K562 (cell line): Measurements from ENCODE around the gene CRABP2. TPM values are rescaled to one million over a fixed set of nuclear protein-coding genes. Genes with fewer than 3 reads are reported as not detected.

Experiments
- BMI1 ChIP-seq: fragments of 150-350 bp; IDR thresholded peaks from 2 replicates; pipeline ENCODE4 v1.6.1; 2014; ENCODE audit warnings: low read length
- CREBBP ChIP-seq: IDR thresholded peaks from one replicate; pipeline ENCODE4 v1.6.1; 2012; ENCODE audit warnings: low read depth, mild to moderate bottlenecking, control low read depth, inconsistent platforms, low read length
- FUS ChIP-seq: fragments of 200-400 bp; formaldehyde crosslinking; optimal IDR thresholded peaks from 2 replicates; pipeline ENCODE3; 2017; ENCODE audit warnings: low read depth, low read length
- HCFC1 ChIP-seq: IDR thresholded peaks from 2 replicates; pipeline ENCODE4 v1.6.1; 2012; ENCODE audit warnings: low read depth, low read length, improper control_type of control experiment
- HDAC2 ChIP-seq: fragments of 450-650 bp; IDR thresholded peaks from 2 replicates; pipeline ENCODE4 v1.6.1; 2016; ENCODE audit warnings: mild to moderate bottlenecking
- HNRNPLL ChIP-seq: fragments of 200-400 bp; formaldehyde crosslinking; IDR thresholded peaks from 2 replicates; pipeline ENCODE4 v1.6.1; 2017; ENCODE audit warnings: low read length, low read depth, mild to moderate bottlenecking; ENCODE audit not compliant: poor library complexity, severe bottlenecking
- MEF2A ChIP-seq: IDR thresholded peaks from 2 replicates; pipeline ENCODE4 v1.6.1; 2011; ENCODE audit warnings: low read depth, mild to moderate bottlenecking, low read length, moderate library complexity; ENCODE audit not compliant: control insufficient read depth
- NR2C1 ChIP-seq, 2 experiments: fragments of 450-650 bp; IDR thresholded peaks; 2 replicates each; pipeline ENCODE4 v1.6.1; 2017; ENCODE audit warnings: mild to moderate bottlenecking in 2 of 2, antibody characterized with exemption in 1 of 2, inconsistent platforms in 1 of 2, missing compliant biosample characterization in 1 of 2, missing genetic modification characterization in 1 of 2
- OTX1 ChIP-seq: fragments of 450-650 bp; formaldehyde crosslinking; IDR thresholded peaks from 2 replicates; pipeline ENCODE4 v1.4.0; 2022; ENCODE audit warnings: mild to moderate bottlenecking
- PCBP1 ChIP-seq: fragments of 200-400 bp; formaldehyde crosslinking; IDR thresholded peaks from 2 replicates; pipeline ENCODE4 v1.6.1; 2018; ENCODE audit warnings: mild to moderate bottlenecking, low read depth, low read length; ENCODE audit not compliant: poor library complexity, severe bottlenecking
- PHTF2 ChIP-seq: fragments of 250-450 bp; sonication (Bioruptor Pico); IDR thresholded peaks from 2 replicates; pipeline ENCODE4 v1.5.0; 2021; ENCODE audit warnings: mild to moderate bottlenecking
- POLR2AphosphoS5 ChIP-seq: IDR thresholded peaks from 2 replicates; pipeline ENCODE4 v1.6.1; 2011; ENCODE audit warnings: mild to moderate bottlenecking, low read depth, low read length, moderate library complexity; ENCODE audit not compliant: control insufficient read depth, insufficient read depth
- RAD21 ChIP-seq, 2 experiments: fragments of 250-450 bp in 1 of 2; fragments of 450-650 bp in 1 of 2; sonication (Bioruptor Pico) in 1 of 2; formaldehyde crosslinking in 1 of 2; IDR thresholded peaks in 1 of 2; conservative IDR thresholded peaks in 1 of 2; 2 replicates each; pipeline versions ENCODE4 v1.4.0 to v1.8.0; 2020 to 2022; ENCODE audit warnings: mild to moderate bottlenecking in 2 of 2, moderate library complexity in 1 of 2
- RBBP5 ChIP-seq: fragments of 200-600 bp; sonication (generic); IDR thresholded peaks from 2 replicates; pipeline ENCODE4 v1.6.1; 2012; ENCODE audit warnings: borderline replicate concordance, mild to moderate bottlenecking, low read length, control low read depth, inconsistent platforms; ENCODE audit not compliant: insufficient read depth, poor library complexity, severe bottlenecking
- RBM22 ChIP-seq: fragments of 200-400 bp; formaldehyde crosslinking; IDR thresholded peaks from 2 replicates; pipeline ENCODE4 v1.6.1; 2018; ENCODE audit warnings: low read length, low read depth; ENCODE audit not compliant: poor library complexity, severe bottlenecking
- SRF ChIP-seq, 2 experiments: fragments of 250-450, 450-650 bp in 1 of 2; sonication (Bioruptor Pico) in 1 of 2; sonication (generic) in 1 of 2; formaldehyde crosslinking; IDR thresholded peaks; 2 replicates each; pipeline versions ENCODE4 v1.5.0 to v1.5.1; 2020 to 2022; ENCODE audit warnings: mild to moderate bottlenecking in 1 of 2, missing genetic modification reagents in 1 of 2
- TARDBP ChIP-seq: fragments of 450-650 bp; IDR thresholded peaks from 2 replicates; pipeline ENCODE4 v1.6.1; 2016
- ZBTB8A ChIP-seq: fragments of 450-650 bp; IDR thresholded peaks from 2 replicates; pipeline ENCODE4 v1.6.1; 2018; ENCODE audit warnings: mild to moderate bottlenecking, moderate library complexity; ENCODE audit not compliant: partially characterized antibody
- ZNF133 ChIP-seq: fragments of 250-450 bp; sonication (Bioruptor Pico); IDR thresholded peaks from 2 replicates; pipeline ENCODE4 v1.4.0; 2020; ENCODE audit warnings: mild to moderate bottlenecking
- ZNF507 ChIP-seq: conservative IDR thresholded peaks from 2 replicates; pipeline ENCODE4 v1.6.1; 2017; ENCODE audit warnings: missing genetic modification characterization, missing compliant biosample characterization
- ZNF830 ChIP-seq: fragments of 250-450 bp; sonication (Bioruptor Pico); IDR thresholded peaks from 2 replicates; pipeline ENCODE4 v1.5.0; 2021; ENCODE audit warnings: mild to moderate bottlenecking
- polyA plus RNA-seq, 8 experiments: library from polyadenylated mRNA; depleted of rRNA in 4 of 8; stranded (reverse) in 5 of 8; unstranded in 3 of 8; fragments of >200 nt; fragmentation: Nextera tagmentation in 2 of 8; fragmentation: Illumina TruSeq in 1 of 8; extraction: Ambion mirVana in 2 of 8; extraction: Trizol in 1 of 8; gene quantifications; 2 replicates each; pipeline versions ENCODE4 v1.2.1 to v1.2.3, GENCODE V29; 2011 to 2014; ENCODE audit warnings: inconsistent platforms in 1 of 8, missing spikeins in 1 of 8
- total RNA-seq, 7 experiments: library from RNA; depleted of rRNA in 6 of 7; stranded (reverse); fragments of >200 nt in 6 of 7; fragmentation: Illumina TruSeq in 2 of 7; extraction: Trizol in 2 of 7; gene quantifications; 2 replicates each; pipeline versions ENCODE4 v1.2.1 to v1.2.3, GENCODE V29; 2011 to 2021; ENCODE audit warnings: low replicate concordance in 1 of 7
- TF ChIP-seq, protein P1 (sequence below): fragments of 250-450 bp; sonication (Bioruptor Pico); IDR thresholded peaks from 2 replicates; pipeline ENCODE4 v1.5.0; 2021
- TF ChIP-seq, protein P2 (sequence below): IDR thresholded peaks from 2 replicates; pipeline ENCODE4 v1.6.1; 2016; ENCODE audit warnings: missing genetic modification characterization, missing compliant biosample characterization

Gene CRABP2
- total and polyA plus RNA-seq, 9 of the 15 experiments (the other 6 are each of a cell fraction or from before 2014, with no cell fraction given): 0.30 to 2.5 (median 0.82) TPM

DNA sequence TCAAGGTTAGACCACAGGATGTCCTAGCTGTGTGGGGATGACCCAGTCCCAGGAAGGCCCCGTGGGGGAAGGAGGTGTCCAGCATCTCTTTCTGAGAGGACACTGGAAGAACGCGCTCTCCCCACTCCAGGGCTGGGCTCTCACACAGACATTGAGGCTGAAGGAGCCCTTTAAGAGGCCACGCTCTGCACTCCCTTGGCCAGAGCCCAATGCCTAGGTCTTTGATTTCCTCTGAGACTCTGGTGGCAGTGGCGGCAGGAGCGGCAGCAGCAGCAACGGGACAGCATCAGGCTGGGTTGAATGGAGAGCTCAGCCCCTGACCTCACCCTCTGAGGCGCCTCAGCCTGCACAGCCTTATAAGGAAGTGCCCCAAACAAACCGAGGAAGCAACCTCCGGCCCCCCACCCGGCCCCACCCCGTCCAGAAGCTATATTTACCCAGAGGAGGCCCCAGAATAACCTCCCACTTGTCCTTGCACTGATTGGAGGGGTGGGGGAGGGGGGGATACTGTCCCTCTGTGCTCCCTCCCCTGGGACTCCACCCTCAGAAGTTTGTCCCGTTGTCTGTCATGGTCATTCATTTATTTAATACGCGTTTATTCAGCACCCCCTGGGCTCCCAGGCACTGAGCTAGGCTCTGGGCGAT, 40.5 kb downstream of the CRABP2 start (continued):
- TF ChIP-seq, protein P1, sequence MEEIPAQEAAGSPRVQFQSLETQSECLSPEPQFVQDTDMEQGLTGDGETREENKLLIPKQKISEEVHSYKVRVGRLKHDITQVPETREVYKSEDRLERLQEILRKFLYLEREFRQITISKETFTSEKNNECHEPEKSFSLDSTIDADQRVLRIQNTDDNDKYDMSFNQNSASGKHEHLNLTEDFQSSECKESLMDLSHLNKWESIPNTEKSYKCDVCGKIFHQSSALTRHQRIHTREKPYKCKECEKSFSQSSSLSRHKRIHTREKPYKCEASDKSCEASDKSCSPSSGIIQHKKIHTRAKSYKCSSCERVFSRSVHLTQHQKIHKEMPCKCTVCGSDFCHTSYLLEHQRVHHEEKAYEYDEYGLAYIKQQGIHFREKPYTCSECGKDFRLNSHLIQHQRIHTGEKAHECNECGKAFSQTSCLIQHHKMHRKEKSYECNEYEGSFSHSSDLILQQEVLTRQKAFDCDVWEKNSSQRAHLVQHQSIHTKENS (CRISPR knock-in tag): no peak
- TF ChIP-seq MEF2A: peak; percentile 66
- peak; percentile 29 for TF ChIP-seq RBBP5
- TF ChIP-seq POLR2AphosphoS5: no peak
- TF ChIP-seq, protein P2, sequence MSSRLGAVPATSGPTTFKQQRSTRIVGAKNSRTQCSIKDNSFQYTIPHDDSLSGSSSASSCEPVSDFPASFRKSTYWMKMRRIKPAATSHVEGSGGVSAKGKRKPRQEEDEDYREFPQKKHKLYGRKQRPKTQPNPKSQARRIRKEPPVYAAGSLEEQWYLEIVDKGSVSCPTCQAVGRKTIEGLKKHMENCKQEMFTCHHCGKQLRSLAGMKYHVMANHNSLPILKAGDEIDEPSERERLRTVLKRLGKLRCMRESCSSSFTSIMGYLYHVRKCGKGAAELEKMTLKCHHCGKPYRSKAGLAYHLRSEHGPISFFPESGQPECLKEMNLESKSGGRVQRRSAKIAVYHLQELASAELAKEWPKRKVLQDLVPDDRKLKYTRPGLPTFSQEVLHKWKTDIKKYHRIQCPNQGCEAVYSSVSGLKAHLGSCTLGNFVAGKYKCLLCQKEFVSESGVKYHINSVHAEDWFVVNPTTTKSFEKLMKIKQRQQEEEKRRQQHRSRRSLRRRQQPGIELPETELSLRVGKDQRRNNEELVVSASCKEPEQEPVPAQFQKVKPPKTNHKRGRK (tag): no peak
- TF ChIP-seq ZBTB8A: no peak
- no peak for TF ChIP-seq CREBBP
- TF ChIP-seq TARDBP: 0 out of 2 replicates have a peak, but pooled peaks have one; percentile 64
- no peak for TF ChIP-seq PCBP1
- TF ChIP-seq ZNF507 (tag): no peak
- no peak for TF ChIP-seq BMI1
- no peak for TF ChIP-seq ZNF133 (CRISPR knock-in tag)
- TF ChIP-seq NR2C1 (IDR thresholded peaks at IDR 0.05): no peak
- no peak for TF ChIP-seq NR2C1 (tag; IDR thresholded peaks at IDR 0.05)
- TF ChIP-seq ZNF830 (CRISPR knock-in tag): no peak
- no peak for TF ChIP-seq FUS
- peak; percentile 47; the same call in 1 of the 2 replicates for TF ChIP-seq HDAC2
- TF ChIP-seq HCFC1: no peak
- no peak for TF ChIP-seq RAD21 (CRISPR knock-in tag; conservative IDR thresholded peaks at IDR 0.05 in 1 of 2, IDR thresholded peaks at IDR 0.05 in 1 of 2)
- peak; percentile 44 to 92; a peak in 2 of 4 replicates for TF ChIP-seq SRF (CRISPR knock-in tag; IDR thresholded peaks at IDR 0.05)
- TF ChIP-seq OTX1 (CRISPR knock-in tag): no peak
- TF ChIP-seq PHTF2: no peak
- no peak for TF ChIP-seq HNRNPLL
- TF ChIP-seq RBM22: no peak
